Liver (tissue), 9 donors: ENCODE measurements around the gene SKI. TPM values are rescaled to one million over a fixed set of nuclear protein-coding genes. Genes with fewer than 3 reads are reported as not detected.

Source experiments
- DNase-seq: peaks from one replicate; pipeline ENCODE4 v3.0.0-alpha.2; 2017; ENCODE audit warnings: low spot score
- H3K27ac ChIP-seq, 2 donors: one replicate each; pipeline ENCODE4 v1.7.0; 2013; ENCODE audit warnings: inconsistent platforms in 2 of 2, low read length in 2 of 2, control low read depth in 1 of 2, low read depth in 1 of 2, mild to moderate bottlenecking in 1 of 2
- H3K27me3 ChIP-seq, 4 donors: one replicate each; pipeline versions ENCODE4 v1.6.1 to v1.7.0; 2013; ENCODE audit warnings: low read length in 3 of 4, inconsistent platforms in 1 of 4, mild to moderate bottlenecking in 1 of 4, moderate library complexity in 1 of 4; ENCODE audit not compliant: control insufficient read depth in 4 of 4, insufficient read depth in 4 of 4
- H3K36me3 ChIP-seq, 4 donors: one replicate each; pipeline versions ENCODE4 v1.6.1 to v1.7.0; 2013; ENCODE audit warnings: low read length in 3 of 4, mild to moderate bottlenecking in 3 of 4, low read depth in 1 of 4, moderate library complexity in 1 of 4; ENCODE audit not compliant: control insufficient read depth in 4 of 4, insufficient read depth in 3 of 4
- H3K4me1 ChIP-seq, 4 donors: one replicate each; pipeline versions ENCODE4 v1.6.1 to v1.7.0; 2013; ENCODE audit warnings: low read length in 3 of 4, mild to moderate bottlenecking in 3 of 4, moderate library complexity in 1 of 4; ENCODE audit not compliant: control insufficient read depth in 4 of 4, insufficient read depth in 4 of 4
- H3K4me3 ChIP-seq, 3 donors: one replicate each; pipeline versions ENCODE4 v1.6.1 to v1.7.0; 2013; ENCODE audit warnings: low read length in 3 of 3, control low read depth in 1 of 3, low read depth in 1 of 3, mild to moderate bottlenecking in 1 of 3
- H3K9ac ChIP-seq, 2 donors: one replicate each; pipeline ENCODE4 v1.7.0; 2013; ENCODE audit warnings: low read length in 2 of 2, mild to moderate bottlenecking in 2 of 2, moderate library complexity in 2 of 2, control low read depth in 1 of 2, low read depth in 1 of 2
- H3K9me3 ChIP-seq, 4 donors: one replicate each; pipeline versions ENCODE4 v1.6.1 to v1.7.0; 2013; ENCODE audit warnings: low read length in 3 of 4; ENCODE audit not compliant: control insufficient read depth in 4 of 4
- ATF3 ChIP-seq: IDR thresholded peaks from 2 replicates; pipeline ENCODE4 v1.6.1; 2016; ENCODE audit warnings: antibody characterized with exemption
- CTCF ChIP-seq: fragments of 150-350 bp; IDR thresholded peaks from 2 replicates; pipeline ENCODE4 v1.5.1; 2017; ENCODE audit warnings: improper control_type of control experiment, low read depth, low read length; ENCODE audit not compliant: missing input control
- EGR1 ChIP-seq, 2 donors: IDR thresholded peaks; 2 replicates each; pipeline ENCODE4 v1.6.1; 2016 to 2018; ENCODE audit warnings: antibody characterized with exemption in 2 of 2, low read depth in 2 of 2
- FOXA1 ChIP-seq: IDR thresholded peaks from 2 replicates; pipeline ENCODE4 v1.6.1; 2016; ENCODE audit warnings: antibody characterized with exemption
- FOXA2 ChIP-seq: IDR thresholded peaks from 2 replicates; pipeline ENCODE4 v1.6.1; 2016; ENCODE audit warnings: antibody characterized with exemption
- GABPA ChIP-seq, 2 donors: IDR thresholded peaks in 1 of 2; conservative IDR thresholded peaks in 1 of 2; 2 replicates each; pipeline ENCODE4 v1.6.1; 2016; ENCODE audit warnings: antibody characterized with exemption in 2 of 2, mild to moderate bottlenecking in 1 of 2, moderate library complexity in 1 of 2
- HNF4A ChIP-seq, 2 donors: conservative IDR thresholded peaks; 2 replicates each; pipeline ENCODE4 v1.6.1; 2016; ENCODE audit warnings: antibody characterized with exemption in 2 of 2, mild to moderate bottlenecking in 2 of 2
- HNF4G ChIP-seq: IDR thresholded peaks from 2 replicates; pipeline ENCODE4 v1.6.1; 2016; ENCODE audit warnings: antibody characterized with exemption
- JUND ChIP-seq, 2 donors: IDR thresholded peaks; 2 replicates each; pipeline ENCODE4 v1.6.1; 2016; ENCODE audit warnings: antibody characterized with exemption in 2 of 2
- MAX ChIP-seq: IDR thresholded peaks from 2 replicates; pipeline ENCODE4 v1.6.1; 2016; ENCODE audit warnings: antibody characterized with exemption
- NR2F2 ChIP-seq: IDR thresholded peaks from 2 replicates; pipeline ENCODE4 v1.6.1; 2016; ENCODE audit warnings: antibody characterized with exemption
- RAD21 ChIP-seq, 2 donors: IDR thresholded peaks; 2 replicates each; pipeline ENCODE4 v1.6.1; 2016; ENCODE audit warnings: antibody characterized with exemption in 2 of 2, mild to moderate bottlenecking in 2 of 2
- REST ChIP-seq: IDR thresholded peaks from 2 replicates; pipeline ENCODE4 v1.6.1; 2016; ENCODE audit warnings: antibody characterized with exemption, mild to moderate bottlenecking
- RXRA ChIP-seq, 2 donors: IDR thresholded peaks; 2 replicates each; pipeline ENCODE4 v1.6.1; 2017 to 2018; ENCODE audit warnings: antibody characterized with exemption in 2 of 2, mild to moderate bottlenecking in 1 of 2
- SP1 ChIP-seq: IDR thresholded peaks from 2 replicates; pipeline ENCODE4 v1.6.1; 2018; ENCODE audit warnings: antibody characterized with exemption, mild to moderate bottlenecking
- TAF1 ChIP-seq: conservative IDR thresholded peaks from 2 replicates; pipeline ENCODE4 v1.6.1; 2016; ENCODE audit warnings: antibody characterized with exemption, mild to moderate bottlenecking
- YY1 ChIP-seq: IDR thresholded peaks from 2 replicates; pipeline ENCODE4 v1.6.1; 2016; ENCODE audit warnings: antibody characterized with exemption, mild to moderate bottlenecking
- ZBTB33 ChIP-seq: IDR thresholded peaks from 2 replicates; pipeline ENCODE4 v1.6.1; 2016; ENCODE audit warnings: antibody characterized with exemption
- WGBS: extraction: QIAGEN DNeasy Blood & Tissue Kit; methylation state at CpG from one replicate; pipeline ENCODE4 v1.1.7; 2013; 5-methylcytosine and 5-hydroxymethylcytosine counted together
- polyA plus RNA-seq, 2 donors: library from polyadenylated mRNA; stranded (reverse) in 1 of 2; unstranded in 1 of 2; fragments of 200-250 nt in 1 of 2; fragments of >200 nt in 1 of 2; fragmentation: Nextera tagmentation in 1 of 2; extraction: Ambion mirVana in 1 of 2; gene quantifications; one replicate each; pipeline versions ENCODE4 v1.2.1 to v1.2.3, GENCODE V29; 2013 to 2015
- total RNA-seq, 2 donors: library from RNA; depleted of rRNA; stranded (reverse); fragments of >200 nt; gene quantifications; one replicate each; pipeline ENCODE4 v1.2.3, GENCODE V29; 2014
- donor health status: healthy.
- donor health status: healthy.
- donor health status: healthy.
- donor health status: healthy.
- donor health status: healthy.

SKI gene
- total and polyA plus RNA-seq, 4 donors: 3.2 to 21.3 (median 19.5) TPM

- Histone ChIP-seq H3K36me3 (no peaks in the 10 kb centered on the region), H3K27me3 (no peaks in the 10 kb centered on the region), H3K9ac (no peak overlapping the region), H3K9me3 (no peaks in the 10 kb centered on the region), H3K4me3 (no peak overlapping the region), H3K4me1 (no peaks in the 10 kb centered on the region), H3K27ac (no peak overlapping the region)
- TF ChIP-seq RAD21 (IDR thresholded peaks at IDR 0.05): no peak
- no peak for TF ChIP-seq YY1
- TF ChIP-seq FOXA1: no peak
- no peak for TF ChIP-seq RXRA (IDR thresholded peaks at IDR 0.05)
- TF ChIP-seq SP1: no peak
- TF ChIP-seq CTCF: no peak
- no peak for TF ChIP-seq REST
- no peak for TF ChIP-seq GABPA (IDR thresholded peaks at IDR 0.05 in 1 of 2, conservative IDR thresholded peaks at IDR 0.05 in 1 of 2)
- TF ChIP-seq NR2F2: no peak
- TF ChIP-seq FOXA2: no peak
- no peak for TF ChIP-seq HNF4G
- TF ChIP-seq JUND (IDR thresholded peaks at IDR 0.05): no peak
- no peak for TF ChIP-seq ATF3
- no peak for TF ChIP-seq MAX
- no peak for TF ChIP-seq TAF1
- no peak for TF ChIP-seq ZBTB33
- TF ChIP-seq EGR1 (IDR thresholded peaks at IDR 0.05; ENCODE audit: low read depth in 2 of 2): no peak
- TF ChIP-seq HNF4A (conservative IDR thresholded peaks at IDR 0.05): no peak
- DNase-seq: no peak
- 81% methylated on average over 10 of the region's 10 CpGs for WGBS
These were observed 109.4 kb downstream of the SKI start for GRCh38 chr1:2337501-2337900.
